OCI-LY1 (cell line): ENCODE measurements around the gene LRMDA.

Experiments
- H2AFZ ChIP-seq: fragments of 200-600 bp; sonication (generic), shearing (Covaris generic); 2 replicates; pipeline ENCODE4 v1.6.0; 2014; ENCODE audit warnings: antibody characterized with exemption, mild to moderate bottlenecking, low read length
- H3F3A ChIP-seq: fragments of 200-600 bp; sonication (generic), shearing (Covaris generic); 2 replicates; pipeline ENCODE4 v1.6.0; 2014; ENCODE audit warnings: mild to moderate bottlenecking, antibody characterized with exemption, low read length, moderate library complexity; ENCODE audit not compliant: insufficient read depth
- H3K27ac ChIP-seq: fragments of 200-600 bp; sonication (generic); 2 replicates; pipeline ENCODE4 v1.5.1; 2014; ENCODE audit warnings: low read length, mixed run types, mild to moderate bottlenecking, low read depth; ENCODE audit not compliant: poor library complexity, severe bottlenecking
- H3K27me3 ChIP-seq: fragments of 200-600 bp; sonication (generic); 2 replicates; pipeline ENCODE4 v1.6.0; 2014; ENCODE audit warnings: antibody characterized with exemption, mild to moderate bottlenecking, low read length, moderate library complexity; ENCODE audit not compliant: insufficient read depth
- H3K36me3 ChIP-seq: fragments of 200-600 bp; sonication (generic); 2 replicates; pipeline ENCODE4 v1.6.1; 2014; ENCODE audit warnings: mild to moderate bottlenecking, antibody characterized with exemption, low read length, moderate library complexity, mixed read lengths; ENCODE audit not compliant: insufficient read depth
- H3K4me1 ChIP-seq: fragments of 200-600 bp; sonication (generic); 2 replicates; pipeline ENCODE4 v1.5.1; 2014; ENCODE audit warnings: mild to moderate bottlenecking, low read length, moderate library complexity; ENCODE audit not compliant: insufficient read depth, severe bottlenecking
- H3K4me2 ChIP-seq: fragments of 200-600 bp; sonication (generic), shearing (Covaris generic); 2 replicates; pipeline ENCODE4 v1.6.1; 2014; ENCODE audit warnings: low read length
- H3K4me3 ChIP-seq: fragments of 200-600 bp; sonication (generic); 2 replicates; pipeline ENCODE4 v1.5.1; 2014; ENCODE audit warnings: low read length, low read depth, mild to moderate bottlenecking, mixed read lengths; ENCODE audit not compliant: poor library complexity, severe bottlenecking
- H3K79me2 ChIP-seq: fragments of 200-600 bp; shearing (Covaris generic); 2 replicates; pipeline ENCODE4 v1.6.1; 2016; ENCODE audit warnings: mixed run types, low read length, mixed read lengths; ENCODE audit not compliant: insufficient read depth
- H3K9ac ChIP-seq: fragments of 200-600 bp; sonication (generic), shearing (Covaris generic); 2 replicates; pipeline ENCODE4 v1.6.1; 2014; ENCODE audit warnings: mild to moderate bottlenecking, low read length, mixed read lengths
- H3K9me2 ChIP-seq: fragments of 200-600 bp; sonication (generic), shearing (Covaris generic); 2 replicates; pipeline ENCODE4 v1.6.1; 2014; ENCODE audit warnings: low read depth, mild to moderate bottlenecking, low read length, mixed read lengths
- H3K9me3 ChIP-seq: fragments of 200-600 bp; shearing (Covaris generic); 2 replicates; pipeline ENCODE4 v1.6.1; 2014; ENCODE audit warnings: low read length, mixed read lengths
- H4K20me1 ChIP-seq: fragments of 200-600 bp; sonication (generic), shearing (Covaris generic); 2 replicates; pipeline ENCODE4 v1.6.0; 2016; ENCODE audit warnings: mild to moderate bottlenecking, low read length; ENCODE audit not compliant: insufficient read depth
- EZH2 ChIP-seq: fragments of 200-600 bp; sonication (generic), shearing (Covaris generic); IDR thresholded peaks from 2 replicates; pipeline ENCODE4 v1.8.0; 2017; ENCODE audit warnings: borderline replicate concordance, mixed run types, mild to moderate bottlenecking, antibody characterized with exemption, low read length, moderate library complexity, mixed read lengths
- TF ChIP-seq, protein P1 (sequence below): fragments of 200-600 bp; sonication (generic), shearing (Covaris generic); IDR thresholded peaks from 2 replicates; pipeline ENCODE4 v1.5.1; 2017; ENCODE audit warnings: mild to moderate bottlenecking, antibody characterized with exemption, low read length, moderate library complexity, mixed read lengths

LRMDA gene

GRCh38 chr10:75935240-75935639 lies 503.8 kb downstream of the LRMDA start:
- no peaks in the 10 kb centered on the region for H3K36me3 ChIP-seq
- no peak overlapping the region for H2AFZ ChIP-seq
- no peaks in the 10 kb centered on the region for H3K79me2 ChIP-seq
- no peaks in the 10 kb centered on the region for H3K9me3 ChIP-seq
- H3K27me3 ChIP-seq = no peaks in the 10 kb centered on the region
- TF ChIP-seq EZH2 = no peak
- TF ChIP-seq, protein P1, sequence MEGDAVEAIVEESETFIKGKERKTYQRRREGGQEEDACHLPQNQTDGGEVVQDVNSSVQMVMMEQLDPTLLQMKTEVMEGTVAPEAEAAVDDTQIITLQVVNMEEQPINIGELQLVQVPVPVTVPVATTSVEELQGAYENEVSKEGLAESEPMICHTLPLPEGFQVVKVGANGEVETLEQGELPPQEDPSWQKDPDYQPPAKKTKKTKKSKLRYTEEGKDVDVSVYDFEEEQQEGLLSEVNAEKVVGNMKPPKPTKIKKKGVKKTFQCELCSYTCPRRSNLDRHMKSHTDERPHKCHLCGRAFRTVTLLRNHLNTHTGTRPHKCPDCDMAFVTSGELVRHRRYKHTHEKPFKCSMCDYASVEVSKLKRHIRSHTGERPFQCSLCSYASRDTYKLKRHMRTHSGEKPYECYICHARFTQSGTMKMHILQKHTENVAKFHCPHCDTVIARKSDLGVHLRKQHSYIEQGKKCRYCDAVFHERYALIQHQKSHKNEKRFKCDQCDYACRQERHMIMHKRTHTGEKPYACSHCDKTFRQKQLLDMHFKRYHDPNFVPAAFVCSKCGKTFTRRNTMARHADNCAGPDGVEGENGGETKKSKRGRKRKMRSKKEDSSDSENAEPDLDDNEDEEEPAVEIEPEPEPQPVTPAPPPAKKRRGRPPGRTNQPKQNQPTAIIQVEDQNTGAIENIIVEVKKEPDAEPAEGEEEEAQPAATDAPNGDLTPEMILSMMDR = no peak
- no peak overlapping the region for H3K4me2 ChIP-seq
- H3K27ac ChIP-seq = no peak overlapping the region
- no peak overlapping the region for H3K9ac ChIP-seq
- no peaks in the 10 kb centered on the region for H4K20me1 ChIP-seq
- no peak overlapping the region for H3K4me3 ChIP-seq
- no peaks in the 10 kb centered on the region for H3F3A ChIP-seq
- H3K9me2 ChIP-seq = no peaks in the 10 kb centered on the region
- no peaks in the 10 kb centered on the region for H3K4me1 ChIP-seq

DNA sequence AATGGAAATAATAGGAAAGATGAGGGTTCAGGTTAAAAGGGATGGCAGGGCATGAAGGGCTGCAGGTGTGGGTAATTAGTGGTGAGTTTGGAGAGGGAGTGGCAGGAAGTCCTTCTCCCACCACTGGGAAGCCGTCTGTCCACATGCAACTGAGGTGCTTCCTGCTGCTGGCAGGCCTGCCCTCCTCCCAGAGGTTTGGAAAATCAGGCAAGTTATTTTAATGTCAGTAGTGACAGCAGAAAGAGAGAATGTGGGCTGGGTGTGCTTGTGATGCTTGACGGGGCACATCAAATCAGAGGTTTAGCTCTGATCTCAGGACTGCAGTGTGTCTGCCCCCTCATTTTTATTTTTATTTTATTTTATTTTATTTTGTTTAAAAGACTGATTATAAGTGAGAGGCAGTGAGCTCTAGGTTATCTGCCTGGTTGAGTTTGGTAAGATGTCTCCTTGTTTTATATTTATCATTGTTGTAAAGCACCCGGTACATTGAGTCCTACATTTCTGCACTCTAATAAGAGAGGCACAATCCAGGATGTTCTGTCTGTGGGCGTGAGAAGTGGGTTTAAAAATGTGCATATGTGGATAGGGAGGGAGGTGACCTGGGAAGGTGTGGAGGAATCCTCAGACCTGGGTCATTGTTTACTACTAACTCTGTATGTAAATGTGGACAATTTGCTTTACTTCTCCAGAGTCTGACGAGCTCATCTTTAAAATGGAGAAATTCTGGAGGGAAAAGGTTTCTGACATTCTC lies 504.4 kb downstream of the LRMDA start:
- no peak overlapping the region for H3K9ac ChIP-seq
- H3K4me3 ChIP-seq = no peak overlapping the region
- no peak overlapping the region for H3K4me2 ChIP-seq
- H3K9me3 ChIP-seq = no peaks in the 10 kb centered on the region
- H3K4me1 ChIP-seq = no peaks in the 10 kb centered on the region
- H3F3A ChIP-seq = no peaks in the 10 kb centered on the region
- no peak for TF ChIP-seq EZH2
- TF ChIP-seq, protein P1 = no peak
- no peak overlapping the region for H3K27ac ChIP-seq
- H3K27me3 ChIP-seq = no peaks in the 10 kb centered on the region
- H4K20me1 ChIP-seq = no peaks in the 10 kb centered on the region
- H3K79me2 ChIP-seq = no peaks in the 10 kb centered on the region
- no peaks in the 10 kb centered on the region for H3K9me2 ChIP-seq
- no peak overlapping the region for H2AFZ ChIP-seq
- H3K36me3 ChIP-seq = no peaks in the 10 kb centered on the region

DNA sequence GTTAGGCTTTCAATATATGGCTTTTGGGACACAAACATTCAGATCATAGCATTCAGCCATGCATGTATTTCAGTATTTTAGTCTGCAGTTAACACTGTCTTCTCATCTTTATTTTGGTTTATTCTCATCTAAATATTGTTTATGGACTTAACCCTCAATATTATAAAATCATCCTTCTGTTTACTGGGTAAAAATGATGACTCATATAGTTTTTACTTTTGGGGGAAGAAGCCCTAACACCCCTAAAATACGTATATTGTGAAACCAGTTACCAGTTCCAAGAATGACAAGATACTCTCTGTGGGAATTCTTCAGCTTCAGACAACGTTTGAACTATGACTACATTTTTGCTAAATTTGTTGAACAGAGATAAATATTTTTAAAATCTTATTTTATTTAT lies 505.4 kb downstream of the LRMDA start:
- no peaks in the 10 kb centered on the region for H3K36me3 ChIP-seq
- H3K4me1 ChIP-seq = no peaks in the 10 kb centered on the region
- H3K4me2 ChIP-seq = no peak overlapping the region
- H3K9me2 ChIP-seq = no peaks in the 10 kb centered on the region
- no peaks in the 10 kb centered on the region for H3K9me3 ChIP-seq
- TF ChIP-seq, protein P1 = no peak
- no peak for TF ChIP-seq EZH2
- H3K4me3 ChIP-seq = no peak overlapping the region
- H3K79me2 ChIP-seq = no peaks in the 10 kb centered on the region
- H4K20me1 ChIP-seq = no peaks in the 10 kb centered on the region
- no peak overlapping the region for H3K9ac ChIP-seq
- no peaks in the 10 kb centered on the region for H3F3A ChIP-seq
- H2AFZ ChIP-seq = no peak overlapping the region
- H3K27ac ChIP-seq = no peak overlapping the region
- no peaks in the 10 kb centered on the region for H3K27me3 ChIP-seq
